Fibroblast of pulmonary artery (primary cell): ENCODE measurements around the gene BET1.

ENCODE experiments used
- DNase-seq: peaks from one replicate; pipeline ENCODE4 v3.0.0-alpha.2; 2010; ENCODE audit warnings: low read depth
- H3K4me3 ChIP-seq: replicated peaks from 2 replicates; pipeline ENCODE4 v1.5.1; 2011; ENCODE audit warnings: low read depth, mild to moderate bottlenecking, control low read depth, low read length, moderate library complexity
- TF ChIP-seq, protein P1 (sequence below): IDR thresholded peaks from 2 replicates; pipeline ENCODE4 v1.5.1; 2011; ENCODE audit warnings: mild to moderate bottlenecking, control low read depth, low read length, inconsistent platforms; ENCODE audit errors: missing control alignments

BET1 gene, protein sequence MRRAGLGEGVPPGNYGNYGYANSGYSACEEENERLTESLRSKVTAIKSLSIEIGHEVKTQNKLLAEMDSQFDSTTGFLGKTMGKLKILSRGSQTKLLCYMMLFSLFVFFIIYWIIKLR

DNA sequence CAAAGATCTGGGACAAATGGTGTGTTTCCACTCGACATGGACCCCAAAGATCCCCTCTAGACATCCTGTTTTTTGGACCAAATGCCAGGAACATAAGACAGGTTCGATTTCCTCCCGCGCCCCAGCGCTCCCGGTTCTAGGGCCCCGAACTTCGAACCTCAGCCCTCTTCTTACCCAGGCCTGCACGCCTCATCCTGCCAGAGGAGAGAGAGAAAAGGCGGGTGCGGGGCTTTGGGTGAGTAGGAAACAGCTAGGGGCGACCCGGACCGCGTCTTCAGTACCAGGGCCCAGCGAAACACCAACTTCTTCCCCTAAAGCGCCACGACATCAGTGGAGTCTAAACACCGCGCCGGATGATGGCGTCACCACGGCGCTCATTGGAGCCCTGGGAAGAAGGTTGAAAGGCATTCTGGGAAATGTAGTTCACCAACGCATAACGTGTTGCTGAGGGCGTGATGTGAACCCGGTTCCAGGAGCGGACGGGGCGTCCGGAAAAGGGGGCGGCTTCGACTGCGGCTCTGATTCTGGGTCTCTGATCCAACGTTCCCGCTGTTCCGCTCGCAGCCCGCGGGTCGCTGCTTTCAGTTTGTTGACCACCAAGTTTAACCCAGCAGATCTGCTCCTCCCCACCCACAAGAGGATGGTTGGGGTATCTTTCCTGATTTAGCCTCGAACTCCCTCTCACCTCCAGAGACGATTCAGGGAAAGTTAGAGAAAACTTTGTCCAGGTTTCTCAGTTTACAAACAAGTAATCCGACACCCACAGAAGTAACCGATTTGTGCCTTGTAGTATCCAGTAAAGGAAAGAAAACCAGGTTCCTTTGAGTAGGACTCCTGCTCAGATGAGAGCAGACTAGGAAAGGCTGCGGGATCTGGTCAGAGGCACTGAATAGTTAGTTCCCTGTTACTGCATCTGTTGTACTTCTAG, at the start of gene BET1:
Gene BET1 (minus strand): TSS at position 332 of the 928 bp plus-strand sequence. CDS start 139 bp downstream, at position 193.
- H3K4me3 ChIP-seq, result peak within 1 kb of the TSS; percentile 80
- DNase-seq, result peak; percentile 98
- TF ChIP-seq, protein P1, sequence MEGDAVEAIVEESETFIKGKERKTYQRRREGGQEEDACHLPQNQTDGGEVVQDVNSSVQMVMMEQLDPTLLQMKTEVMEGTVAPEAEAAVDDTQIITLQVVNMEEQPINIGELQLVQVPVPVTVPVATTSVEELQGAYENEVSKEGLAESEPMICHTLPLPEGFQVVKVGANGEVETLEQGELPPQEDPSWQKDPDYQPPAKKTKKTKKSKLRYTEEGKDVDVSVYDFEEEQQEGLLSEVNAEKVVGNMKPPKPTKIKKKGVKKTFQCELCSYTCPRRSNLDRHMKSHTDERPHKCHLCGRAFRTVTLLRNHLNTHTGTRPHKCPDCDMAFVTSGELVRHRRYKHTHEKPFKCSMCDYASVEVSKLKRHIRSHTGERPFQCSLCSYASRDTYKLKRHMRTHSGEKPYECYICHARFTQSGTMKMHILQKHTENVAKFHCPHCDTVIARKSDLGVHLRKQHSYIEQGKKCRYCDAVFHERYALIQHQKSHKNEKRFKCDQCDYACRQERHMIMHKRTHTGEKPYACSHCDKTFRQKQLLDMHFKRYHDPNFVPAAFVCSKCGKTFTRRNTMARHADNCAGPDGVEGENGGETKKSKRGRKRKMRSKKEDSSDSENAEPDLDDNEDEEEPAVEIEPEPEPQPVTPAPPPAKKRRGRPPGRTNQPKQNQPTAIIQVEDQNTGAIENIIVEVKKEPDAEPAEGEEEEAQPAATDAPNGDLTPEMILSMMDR, result no peak

GRCh38 chr7:94053532-94053931, 49.4 kb upstream of the BET1 start:
- no peak for DNase-seq
- TF ChIP-seq, protein P1, result no peak
- no peak overlapping the region for H3K4me3 ChIP-seq

- no peak for DNase-seq
- no peak overlapping the region for H3K4me3 ChIP-seq
- TF ChIP-seq, protein P1, result no peak
Measured at GRCh38 chr7:94052398-94053180, 48.4 kb upstream of the BET1 start.

DNA sequence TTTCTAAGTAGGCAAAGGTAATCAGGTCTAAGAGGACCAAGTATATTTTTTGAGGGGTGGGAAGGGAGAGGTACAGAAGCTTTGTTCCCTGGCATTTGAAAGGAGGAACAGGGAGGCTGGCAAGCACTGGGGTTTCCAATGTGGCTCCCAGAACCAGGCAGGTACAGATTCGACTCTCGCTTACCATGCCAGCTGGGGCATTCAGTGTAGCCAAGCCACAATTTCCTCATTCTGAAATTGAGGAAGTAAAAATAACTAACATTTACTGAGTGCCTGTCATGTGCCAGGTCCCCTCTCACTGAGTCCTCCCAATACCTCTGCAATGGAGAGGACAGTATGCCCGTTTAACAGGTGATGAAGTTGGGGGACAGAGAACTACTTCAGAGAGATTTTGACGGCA, 45.9 kb upstream of the BET1 start:
- H3K4me3 ChIP-seq, result no peak overlapping the region
- DNase-seq, result no peak
- TF ChIP-seq, protein P1, result no peak

GRCh38 chr7:94049615-94050014, 45.5 kb upstream of the BET1 start:
- no peak overlapping the region for H3K4me3 ChIP-seq
- TF ChIP-seq, protein P1, result no peak
- no peak for DNase-seq

DNA sequence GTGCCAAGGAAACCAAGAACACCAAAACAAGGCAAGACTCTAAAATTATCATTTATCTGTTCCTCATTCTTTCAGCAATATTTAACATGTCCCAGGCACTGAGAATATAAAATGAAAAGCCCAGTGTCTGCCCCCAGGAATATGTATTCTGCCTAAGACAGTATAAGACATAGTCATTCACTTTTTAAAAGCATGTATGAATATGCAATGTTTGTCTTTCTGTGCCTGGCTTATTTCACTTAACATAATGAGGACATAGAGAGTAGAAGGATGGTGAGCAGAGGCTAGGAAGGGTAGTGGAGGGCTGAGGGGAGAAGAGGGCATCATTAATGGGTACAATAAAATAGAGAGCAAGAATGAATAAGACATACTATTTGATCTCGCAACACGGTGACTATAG, 44.6 kb upstream of the BET1 start:
- TF ChIP-seq, protein P1, result no peak
- no peak for DNase-seq
- H3K4me3 ChIP-seq, result no peak overlapping the region
